H1 (cell line): ENCODE data around the gene CSTF2T. TPM values are rescaled to one million over a fixed set of nuclear protein-coding genes. Genes with fewer than 3 reads are reported as not detected.

ENCODE experiments used
- TCF12 ChIP-seq: IDR thresholded peaks from 2 replicates; pipeline ENCODE4 v1.6.1; 2011; ENCODE audit warnings: low read depth, mild to moderate bottlenecking, low read length
- polyA plus RNA-seq, 7 experiments: library from polyadenylated mRNA; depleted of rRNA in 3 of 7; stranded (reverse) in 5 of 7; unstranded in 2 of 7; fragments of >200 nt in 5 of 7; fragments of 200-250 nt in 2 of 7; gene quantifications; 1 replicate in 5 of 7; 2 replicates in 1 of 7; 4 replicates in 1 of 7; pipeline versions ENCODE4 v1.2.1 to v1.2.3, GENCODE V29; 2011 to 2013; ENCODE audit warnings: missing spikeins in 2 of 7, mixed read lengths in 2 of 7
- total RNA-seq: library from RNA; stranded (reverse); fragmentation: NEBNext Ultra II Directional; extraction: Animal tissue kit (Norgen Biotek cat#: 25700); gene quantifications from 2 replicates; pipeline ENCODE4 v1.2.1, GENCODE V29; 2021

The CSTF2T gene
- total and polyA plus RNA-seq, 2 of the 8 experiments (the other 6 are each of a cell fraction or from before 2014, with no cell fraction given): 9.4 to 32.4 TPM

- no peak for TF ChIP-seq TCF12
Observed at GRCh38 chr10:51729822-51730555, 30.6 kb upstream of the CSTF2T start (continued).
